Panc1 (cell line): ENCODE results near the gene HLA-DPB1. TPM values are rescaled to one million over a fixed set of nuclear protein-coding genes. Genes with fewer than 3 reads are reported as not detected.

Experiments
- ATAC-seq: fragments of 200-7000 bp; cut with Tn5 transposase; 2 replicates; pipeline ENCODE4 v1.9.1; 2020; ENCODE audit warnings: mild to moderate bottlenecking, moderate library complexity
- BruUV-seq: library from RNA; stranded (reverse); fragments of 400-500 nt; replicated peaks from 2 replicates; lab custom pipeline; 2021; lab: Mats Ljungman, UMichigan
- CTCF ChIA-PET: fragments of 300-600 bp; sonication (Branson Sonifier 250); formaldehyde crosslinking; loops from one replicate; lab custom pipeline; 2022; ENCODE audit warnings: antibody characterized with exemption; lab: Charles Lee
- POLR2A ChIA-PET: fragments of 300-600 bp; sonication (Branson Sonifier 250); formaldehyde crosslinking; loops from one replicate; lab custom pipeline; 2022; ENCODE audit warnings: antibody characterized with exemption; lab: Charles Lee
- DNase-seq: peaks from one replicate; pipeline ENCODE4 v3.0.0-alpha.2; 2010; ENCODE audit warnings: low read depth, low spot score
- H3K27ac ChIP-seq: 2 replicates; pipeline ENCODE4 v1.5.1; 2011; ENCODE audit warnings: mild to moderate bottlenecking, low read length, inconsistent platforms
- H3K27me3 ChIP-seq: fragments of 200-500 bp; sonication (Bioruptor generic); 2 replicates; pipeline ENCODE4 v1.6.0; 2014; ENCODE audit warnings: low read length, inconsistent platforms; ENCODE audit not compliant: control insufficient read depth, insufficient read depth
- H3K36me3 ChIP-seq: fragments of 200-500 bp; sonication (Bioruptor generic); 2 replicates; pipeline ENCODE4 v1.5.1; 2014; ENCODE audit warnings: inconsistent platforms, mild to moderate bottlenecking, low read length, moderate library complexity; ENCODE audit not compliant: control insufficient read depth, insufficient read depth
- H3K4me1 ChIP-seq: 2 replicates; pipeline ENCODE4 v1.5.1; 2011; ENCODE audit warnings: inconsistent platforms, mild to moderate bottlenecking, low read length, moderate library complexity; ENCODE audit not compliant: control insufficient read depth, insufficient read depth
- H3K4me3 ChIP-seq, 2 experiments: 2 replicates each; pipeline ENCODE4 v1.5.1; 2011 to 2012; ENCODE audit warnings: low read depth in 2 of 2, low read length in 2 of 2, mild to moderate bottlenecking in 2 of 2, inconsistent platforms in 1 of 2, moderate library complexity in 1 of 2
- H3K9me3 ChIP-seq: fragments of 200-500 bp; sonication (Bioruptor generic); 2 replicates; pipeline ENCODE4 v1.5.1; 2014; ENCODE audit warnings: low read depth, mild to moderate bottlenecking, inconsistent platforms, low read length, moderate library complexity; ENCODE audit not compliant: control insufficient read depth, insufficient read depth
- POLR2AphosphoS5 ChIP-seq: IDR thresholded peaks from 2 replicates; pipeline ENCODE4 v1.6.1; 2012; ENCODE audit warnings: mild to moderate bottlenecking, low read depth, low read length, moderate library complexity
- SIN3A ChIP-seq: IDR thresholded peaks from 2 replicates; pipeline ENCODE4 v1.6.1; 2012; ENCODE audit warnings: low read depth, mild to moderate bottlenecking, low read length, moderate library complexity, borderline replicate concordance; ENCODE audit not compliant: insufficient read depth
- TCF7L2 ChIP-seq: IDR thresholded peaks from 2 replicates; pipeline ENCODE4 v1.6.1; 2011; ENCODE audit warnings: mild to moderate bottlenecking, low read depth, low read length, inconsistent platforms
- in situ Hi-C: cut with HindIII; loops from 2 replicates; pipeline ENCODE4 v1.10.0; 2016; ENCODE audit warnings: low sequenced_read_pairs, low pct_unique_long_range_greater_than_20kb
- intact Hi-C: fragments of 100-400 bp; cut with micrococcal nuclease; formaldehyde crosslinking; loops from one replicate; pipeline ENCODE4 v1.10.0; 2022; ENCODE audit not compliant: unreplicated experiment
- total RNA-seq: library from RNA; stranded (reverse); gene quantifications from one replicate; pipeline ENCODE4 v1.2.1, GENCODE V29; 2021; ENCODE audit not compliant: unreplicated experiment
- TF ChIP-seq, protein P1 (sequence below), 2 experiments: IDR thresholded peaks; 2 replicates each; pipeline ENCODE4 v1.6.1; 2011 to 2012; ENCODE audit warnings: low read depth in 2 of 2, control low read depth in 1 of 2, low read length in 1 of 2, mild to moderate bottlenecking in 1 of 2, moderate library complexity in 1 of 2; ENCODE audit not compliant: insufficient read depth in 1 of 2
- TF ChIP-seq, protein P2 (sequence below): fragments of 450-650 bp; IDR thresholded peaks from 2 replicates; pipeline ENCODE4 v1.5.1; 2017; ENCODE audit warnings: mild to moderate bottlenecking

Gene HLA-DPB1
- total RNA-seq, 1 experiment from 2014 or later, result 0.64 TPM

DNA sequence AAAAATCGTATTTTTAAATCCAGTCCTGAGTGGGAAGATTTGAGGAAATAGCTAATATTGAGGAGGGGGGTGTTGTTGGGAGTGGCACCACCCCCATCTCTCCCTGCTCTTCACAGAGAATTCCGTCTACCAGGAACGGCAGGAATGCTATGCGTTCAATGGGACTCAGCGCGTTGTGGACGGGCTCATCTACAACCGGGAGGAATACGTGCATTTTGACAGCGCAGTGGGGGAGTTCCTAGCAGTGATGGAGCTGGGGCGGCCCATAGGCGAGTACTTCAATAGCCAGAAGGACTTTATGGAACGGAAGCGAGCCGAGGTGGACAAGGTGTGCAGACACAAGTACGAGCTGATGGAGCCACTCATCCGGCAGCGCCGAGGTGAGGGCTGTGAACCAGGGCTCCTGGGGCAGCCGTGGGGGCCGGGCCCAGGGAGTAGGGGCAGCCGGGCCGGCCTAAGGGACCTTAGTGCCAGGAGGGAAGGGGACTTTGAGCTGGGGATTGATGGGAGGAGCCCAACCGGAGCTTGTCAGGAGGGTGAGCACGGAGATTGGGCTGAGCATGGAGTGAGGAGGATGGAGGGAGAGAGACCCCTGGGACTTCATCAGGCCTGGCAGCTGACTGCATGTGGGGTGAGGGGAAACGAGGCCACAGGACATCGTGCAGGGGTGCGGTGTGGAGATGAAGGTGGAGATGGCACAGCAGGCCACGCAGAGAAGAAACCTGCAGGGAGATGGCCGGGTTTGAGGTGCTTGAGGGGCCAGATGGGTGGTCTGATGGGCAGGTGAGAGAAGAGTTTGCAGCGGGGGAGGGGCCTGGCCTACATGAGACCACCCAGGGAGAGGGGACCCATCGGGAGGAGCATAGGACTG lies 41.3 kb downstream of the HLA-DPB1 start:
- in situ Hi-C loops (no loop called here), intact Hi-C loops (no loop called here)
- Histone ChIP-seq H3K9me3 (no peaks in the 10 kb centered on the region), H3K4me1 (peaks cover 5% of the 10 kb centered on the region; the same call in 1 of the 2 replicates), H3K36me3 (no peaks in the 10 kb centered on the region), H3K27me3 (peaks cover 23% of the 10 kb centered on the region), H3K27ac (no peak overlapping the region), H3K4me3 (0 out of 4 replicates have a peak overlapping the region, but pooled peaks of 1 of the 2 experiments have one; percentile 11)
- ATAC-seq (peak; percentile 75), DNase-seq (no peak)
- CTCF ChIA-PET, result no interaction called here
- POLR2A ChIA-PET, result no interaction called here
- TF ChIP-seq, protein P1, sequence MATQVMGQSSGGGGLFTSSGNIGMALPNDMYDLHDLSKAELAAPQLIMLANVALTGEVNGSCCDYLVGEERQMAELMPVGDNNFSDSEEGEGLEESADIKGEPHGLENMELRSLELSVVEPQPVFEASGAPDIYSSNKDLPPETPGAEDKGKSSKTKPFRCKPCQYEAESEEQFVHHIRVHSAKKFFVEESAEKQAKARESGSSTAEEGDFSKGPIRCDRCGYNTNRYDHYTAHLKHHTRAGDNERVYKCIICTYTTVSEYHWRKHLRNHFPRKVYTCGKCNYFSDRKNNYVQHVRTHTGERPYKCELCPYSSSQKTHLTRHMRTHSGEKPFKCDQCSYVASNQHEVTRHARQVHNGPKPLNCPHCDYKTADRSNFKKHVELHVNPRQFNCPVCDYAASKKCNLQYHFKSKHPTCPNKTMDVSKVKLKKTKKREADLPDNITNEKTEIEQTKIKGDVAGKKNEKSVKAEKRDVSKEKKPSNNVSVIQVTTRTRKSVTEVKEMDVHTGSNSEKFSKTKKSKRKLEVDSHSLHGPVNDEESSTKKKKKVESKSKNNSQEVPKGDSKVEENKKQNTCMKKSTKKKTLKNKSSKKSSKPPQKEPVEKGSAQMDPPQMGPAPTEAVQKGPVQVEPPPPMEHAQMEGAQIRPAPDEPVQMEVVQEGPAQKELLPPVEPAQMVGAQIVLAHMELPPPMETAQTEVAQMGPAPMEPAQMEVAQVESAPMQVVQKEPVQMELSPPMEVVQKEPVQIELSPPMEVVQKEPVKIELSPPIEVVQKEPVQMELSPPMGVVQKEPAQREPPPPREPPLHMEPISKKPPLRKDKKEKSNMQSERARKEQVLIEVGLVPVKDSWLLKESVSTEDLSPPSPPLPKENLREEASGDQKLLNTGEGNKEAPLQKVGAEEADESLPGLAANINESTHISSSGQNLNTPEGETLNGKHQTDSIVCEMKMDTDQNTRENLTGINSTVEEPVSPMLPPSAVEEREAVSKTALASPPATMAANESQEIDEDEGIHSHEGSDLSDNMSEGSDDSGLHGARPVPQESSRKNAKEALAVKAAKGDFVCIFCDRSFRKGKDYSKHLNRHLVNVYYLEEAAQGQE (IDR thresholded peaks at IDR 0.05; ENCODE audit: insufficient read depth in 1 of 2, low read depth in 2 of 2, low read length in 1 of 2), result no peak
- TF ChIP-seq SIN3A, result no peak
- TF ChIP-seq TCF7L2, result no peak
- TF ChIP-seq, protein P2, sequence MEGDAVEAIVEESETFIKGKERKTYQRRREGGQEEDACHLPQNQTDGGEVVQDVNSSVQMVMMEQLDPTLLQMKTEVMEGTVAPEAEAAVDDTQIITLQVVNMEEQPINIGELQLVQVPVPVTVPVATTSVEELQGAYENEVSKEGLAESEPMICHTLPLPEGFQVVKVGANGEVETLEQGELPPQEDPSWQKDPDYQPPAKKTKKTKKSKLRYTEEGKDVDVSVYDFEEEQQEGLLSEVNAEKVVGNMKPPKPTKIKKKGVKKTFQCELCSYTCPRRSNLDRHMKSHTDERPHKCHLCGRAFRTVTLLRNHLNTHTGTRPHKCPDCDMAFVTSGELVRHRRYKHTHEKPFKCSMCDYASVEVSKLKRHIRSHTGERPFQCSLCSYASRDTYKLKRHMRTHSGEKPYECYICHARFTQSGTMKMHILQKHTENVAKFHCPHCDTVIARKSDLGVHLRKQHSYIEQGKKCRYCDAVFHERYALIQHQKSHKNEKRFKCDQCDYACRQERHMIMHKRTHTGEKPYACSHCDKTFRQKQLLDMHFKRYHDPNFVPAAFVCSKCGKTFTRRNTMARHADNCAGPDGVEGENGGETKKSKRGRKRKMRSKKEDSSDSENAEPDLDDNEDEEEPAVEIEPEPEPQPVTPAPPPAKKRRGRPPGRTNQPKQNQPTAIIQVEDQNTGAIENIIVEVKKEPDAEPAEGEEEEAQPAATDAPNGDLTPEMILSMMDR, result no peak
- no peak for TF ChIP-seq POLR2AphosphoS5
- BruUV-seq, result no TSS peak

DNA sequence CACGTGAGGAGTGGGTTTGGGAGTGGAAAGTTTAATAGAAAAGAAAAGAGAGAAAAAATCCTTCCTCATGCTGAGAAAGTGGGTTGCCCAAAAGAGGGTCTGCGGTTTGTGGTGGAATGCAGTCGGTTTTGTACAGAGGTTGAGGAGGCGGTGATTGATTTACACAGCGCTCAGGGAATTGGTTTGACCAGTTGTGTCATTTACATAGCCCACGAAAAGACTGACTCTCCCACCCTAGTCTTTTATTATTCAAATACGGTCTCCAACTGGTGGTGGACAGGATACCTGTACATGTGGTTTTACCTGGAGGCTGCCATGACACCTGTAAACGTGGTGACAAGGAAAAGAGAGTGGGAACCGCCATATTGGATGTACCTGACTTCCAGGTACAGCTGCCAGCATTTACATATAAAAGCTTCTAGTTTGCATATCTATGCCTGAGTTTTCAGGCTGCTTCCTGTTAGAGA lies 42.1 kb downstream of the HLA-DPB1 start:
- H3K4me3 ChIP-seq, result no peak overlapping the region
- no peak overlapping the region for H3K27ac ChIP-seq
- intact Hi-C loops, result loop anchor here (2.0 kb wide), 1 partner anchor 131 kb away; no protein-coding TSS in a partner anchor
- no peaks in the 10 kb centered on the region for H3K9me3 ChIP-seq
- H3K4me1 ChIP-seq, result peaks cover 5% of the 10 kb centered on the region; the same call in 1 of the 2 replicates
- no peak for ATAC-seq
- BruUV-seq, result no TSS peak
- H3K36me3 ChIP-seq, result no peaks in the 10 kb centered on the region
- no peak for DNase-seq
- POLR2A ChIA-PET, result no interaction called here
- TF ChIP-seq, protein P2, result no peak
- TF ChIP-seq, protein P1 (IDR thresholded peaks at IDR 0.05; ENCODE audit: insufficient read depth in 1 of 2, low read depth in 2 of 2, low read length in 1 of 2), result no peak
- TF ChIP-seq TCF7L2 (no peak), POLR2AphosphoS5 (no peak), SIN3A (no peak)
- in situ Hi-C loops, result no loop called here
- CTCF ChIA-PET, result no interaction called here
- H3K27me3 ChIP-seq, result peaks cover 23% of the 10 kb centered on the region
